CD4-positive, alpha-beta T cell (primary cell): ENCODE data around the gene GNPDA1. TPM values are rescaled to one million over a fixed set of nuclear protein-coding genes. Genes with fewer than 3 reads are reported as not detected.

Experiments
- ATAC-seq: fragments of 200-7000 bp; cut with Tn5 transposase; one replicate; pipeline ENCODE4 v1.10.0; 2022; ENCODE audit warnings: mild to moderate bottlenecking; ENCODE audit not compliant: poor library complexity
- CTCF ChIA-PET: fragments of 350-600 bp; sonication (Branson Sonifier 250); formaldehyde crosslinking; loops from one replicate; lab custom pipeline; 2021; ENCODE audit warnings: antibody characterized with exemption, inconsistent platforms; lab: Charles Lee
- POLR2A ChIA-PET: fragments of 350-600 bp; sonication (Branson Sonifier 250); formaldehyde crosslinking; loops from one replicate; lab custom pipeline; 2021; ENCODE audit warnings: antibody characterized with exemption, inconsistent platforms; lab: Charles Lee
- DNase-seq, 14 experiments: peaks; one replicate each; pipeline ENCODE4 v3.0.0-alpha.2; 2013 to 2020; ENCODE audit warnings: mixed read lengths in 2 of 14
- H3K27ac ChIP-seq, 2 donors: one replicate each; pipeline versions ENCODE4 v1.5.1 to v1.7.0; 2013; ENCODE audit warnings: low read length in 2 of 2, low read depth in 1 of 2, mild to moderate bottlenecking in 1 of 2
- H3K27me3 ChIP-seq, 2 experiments: 1 replicate in 1 of 2; 2 replicates in 1 of 2; pipeline versions ENCODE4 v1.6.1 to v1.7.0; 2013; ENCODE audit warnings: low read length in 2 of 2, control low read depth in 1 of 2, mild to moderate bottlenecking in 1 of 2, moderate library complexity in 1 of 2; ENCODE audit not compliant: insufficient read depth in 2 of 2, control insufficient read depth in 1 of 2
- H3K36me3 ChIP-seq: one replicate; pipeline ENCODE4 v1.6.1; 2013; ENCODE audit warnings: low read length, control low read depth; ENCODE audit not compliant: insufficient read depth
- H3K4me1 ChIP-seq: one replicate; pipeline ENCODE4 v1.6.1; 2013; ENCODE audit warnings: low read length, control low read depth; ENCODE audit not compliant: insufficient read depth
- H3K4me3 ChIP-seq: one replicate; pipeline ENCODE4 v1.5.1; 2013; ENCODE audit warnings: mild to moderate bottlenecking, low read length, moderate library complexity
- H3K9me3 ChIP-seq, 2 experiments: 1 replicate in 1 of 2; 2 replicates in 1 of 2; pipeline versions ENCODE4 v1.6.1 to v1.7.0; 2013; ENCODE audit warnings: low read length in 2 of 2, mild to moderate bottlenecking in 2 of 2, control low read depth in 1 of 2, moderate library complexity in 1 of 2; ENCODE audit not compliant: control insufficient read depth in 1 of 2, insufficient read depth in 1 of 2
- H3K27ac Mint-ChIP-seq: one replicate; pipeline ENCODE4 v1.8.0; 2020; ENCODE audit warnings: mixed read lengths
- H3K27me3 Mint-ChIP-seq: one replicate; pipeline ENCODE4 v1.8.0; 2021; ENCODE audit warnings: mixed read lengths
- H3K36me3 Mint-ChIP-seq: one replicate; pipeline ENCODE4 v1.8.0; 2021; ENCODE audit warnings: low read depth, mixed read lengths
- H3K4me1 Mint-ChIP-seq: one replicate; pipeline ENCODE4 v1.8.0; 2021; ENCODE audit warnings: low read depth, mixed read lengths
- H3K4me3 Mint-ChIP-seq: one replicate; pipeline ENCODE4 v1.8.0; 2020; ENCODE audit warnings: mild to moderate bottlenecking, mixed read lengths
- H3K9me3 Mint-ChIP-seq: one replicate; pipeline ENCODE4 v1.8.0; 2020; ENCODE audit warnings: mixed read lengths
- intact Hi-C, 2 experiments: fragments of 100-400 bp; cut with DNase I in 1 of 2; cut with micrococcal nuclease in 1 of 2; formaldehyde crosslinking; loops; one replicate each; pipeline versions ENCODE4 v1.15.1 to v1.9.0; 2023 to 2025; cut with DNase I, micrococcal nuclease
- total RNA-seq, 174 experiments: library from RNA in 2 of 174; stranded (reverse) in 2 of 174; gene quantifications; one replicate each; pipeline ENCODE4 v1.2.3 and lab custom pipeline; 2021 to 2026
- TF ChIP-seq, protein P1 (sequence below): fragments of 200-600 bp; IDR thresholded peaks from one replicate; pipeline ENCODE4 v1.8.0; 2022; ENCODE audit warnings: antibody characterized with exemption, mild to moderate bottlenecking

The GNPDA1 gene
- total RNA-seq, 2 experiments from 2014 or later: 5.8 to 6.6 TPM

DNA sequence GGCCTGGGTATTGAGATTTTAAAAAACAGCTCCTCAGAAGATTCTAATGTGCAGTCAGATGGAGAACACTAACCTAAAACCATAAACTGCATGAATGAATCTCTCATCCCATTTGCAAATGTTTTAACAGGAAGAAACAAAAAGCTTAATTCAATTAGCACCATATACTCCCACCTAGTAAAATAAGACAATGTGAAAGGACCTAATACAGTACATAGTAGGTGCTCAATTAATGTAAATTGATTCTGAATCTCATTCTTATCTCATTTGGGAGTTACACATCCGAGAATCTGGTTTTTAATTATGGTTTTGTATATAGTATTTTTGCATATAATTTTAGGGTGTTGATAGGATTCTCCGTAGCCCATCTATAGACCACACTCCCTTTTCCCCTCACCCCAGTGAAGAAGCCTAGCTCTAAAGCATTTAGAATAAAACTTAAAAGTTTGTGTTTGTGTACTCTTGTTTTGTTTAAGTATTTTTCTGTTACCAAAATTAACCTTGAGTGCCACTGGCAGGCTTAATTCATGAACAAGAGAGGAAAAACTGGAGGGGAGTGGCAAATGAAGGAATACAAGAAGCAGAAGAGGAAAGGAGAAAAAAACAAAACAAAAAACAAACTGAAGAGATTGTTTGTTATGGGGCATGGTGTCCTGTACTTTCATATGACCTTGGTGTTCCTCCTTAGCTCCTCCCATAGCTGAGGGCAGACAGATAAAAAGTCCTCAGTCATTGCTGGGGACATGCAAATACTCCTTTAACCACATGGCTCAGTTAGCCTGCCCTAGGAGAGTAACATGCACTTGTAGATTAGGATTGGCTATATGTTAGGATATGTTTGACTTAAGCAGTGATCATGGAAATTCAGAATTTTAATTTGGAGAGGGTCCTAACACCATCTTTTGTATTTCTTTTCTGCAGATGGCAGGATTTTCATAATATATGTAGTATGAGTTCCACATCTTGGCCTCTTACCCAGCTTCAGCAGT lies 42.8 kb downstream of the GNPDA1 start:
- Histone ChIP-seq H3K27ac (peak overlapping the region; percentile 90 to 95), H3K4me1 (peaks cover 15% of the 10 kb centered on the region), H3K9me3 (no peaks in the 10 kb centered on the region), H3K27me3 (no peaks in the 10 kb centered on the region), H3K4me3 (peak overlapping the region; percentile 76), H3K36me3 (peaks cover 21% of the 10 kb centered on the region)
- H3K4me3 Mint-ChIP-seq: peak overlapping the region; percentile 98
- peaks cover 37% of the 10 kb centered on the region for H3K36me3 Mint-ChIP-seq
- H3K27ac Mint-ChIP-seq: peak overlapping the region; percentile 99
- TF ChIP-seq, protein P1, sequence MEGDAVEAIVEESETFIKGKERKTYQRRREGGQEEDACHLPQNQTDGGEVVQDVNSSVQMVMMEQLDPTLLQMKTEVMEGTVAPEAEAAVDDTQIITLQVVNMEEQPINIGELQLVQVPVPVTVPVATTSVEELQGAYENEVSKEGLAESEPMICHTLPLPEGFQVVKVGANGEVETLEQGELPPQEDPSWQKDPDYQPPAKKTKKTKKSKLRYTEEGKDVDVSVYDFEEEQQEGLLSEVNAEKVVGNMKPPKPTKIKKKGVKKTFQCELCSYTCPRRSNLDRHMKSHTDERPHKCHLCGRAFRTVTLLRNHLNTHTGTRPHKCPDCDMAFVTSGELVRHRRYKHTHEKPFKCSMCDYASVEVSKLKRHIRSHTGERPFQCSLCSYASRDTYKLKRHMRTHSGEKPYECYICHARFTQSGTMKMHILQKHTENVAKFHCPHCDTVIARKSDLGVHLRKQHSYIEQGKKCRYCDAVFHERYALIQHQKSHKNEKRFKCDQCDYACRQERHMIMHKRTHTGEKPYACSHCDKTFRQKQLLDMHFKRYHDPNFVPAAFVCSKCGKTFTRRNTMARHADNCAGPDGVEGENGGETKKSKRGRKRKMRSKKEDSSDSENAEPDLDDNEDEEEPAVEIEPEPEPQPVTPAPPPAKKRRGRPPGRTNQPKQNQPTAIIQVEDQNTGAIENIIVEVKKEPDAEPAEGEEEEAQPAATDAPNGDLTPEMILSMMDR: no peak
- POLR2A ChIA-PET: interaction anchor here (0.7 to 4.6 kb wide), 31 partner anchors 8 to 800 kb away, joined by 3 to 78 read pairs (median 9); partner anchors contain the start of genes ARAP3, ARHGAP26, DELE1 and FCHSD1
- CTCF ChIA-PET: interaction anchor here (0.8 to 4.7 kb wide), 19 partner anchors 8 to 743 kb away, joined by 3 to 69 read pairs (median 4); partner anchors contain the start of genes DELE1 and GNPDA1
- no peak for ATAC-seq
- no peaks in the 10 kb centered on the region for H3K27me3 Mint-ChIP-seq
- peak in 2 of 14 experiments; percentile 40 to 42 for DNase-seq
- peaks cover 52% of the 10 kb centered on the region for H3K4me1 Mint-ChIP-seq
- intact Hi-C loops: loop anchor here (2.0 to 5.0 kb wide), 2 partner anchors 42 to 45 kb away; partner anchors contain the start of gene GNPDA1 (in 1 of the 2)
- H3K9me3 Mint-ChIP-seq: no peaks in the 10 kb centered on the region

DNA sequence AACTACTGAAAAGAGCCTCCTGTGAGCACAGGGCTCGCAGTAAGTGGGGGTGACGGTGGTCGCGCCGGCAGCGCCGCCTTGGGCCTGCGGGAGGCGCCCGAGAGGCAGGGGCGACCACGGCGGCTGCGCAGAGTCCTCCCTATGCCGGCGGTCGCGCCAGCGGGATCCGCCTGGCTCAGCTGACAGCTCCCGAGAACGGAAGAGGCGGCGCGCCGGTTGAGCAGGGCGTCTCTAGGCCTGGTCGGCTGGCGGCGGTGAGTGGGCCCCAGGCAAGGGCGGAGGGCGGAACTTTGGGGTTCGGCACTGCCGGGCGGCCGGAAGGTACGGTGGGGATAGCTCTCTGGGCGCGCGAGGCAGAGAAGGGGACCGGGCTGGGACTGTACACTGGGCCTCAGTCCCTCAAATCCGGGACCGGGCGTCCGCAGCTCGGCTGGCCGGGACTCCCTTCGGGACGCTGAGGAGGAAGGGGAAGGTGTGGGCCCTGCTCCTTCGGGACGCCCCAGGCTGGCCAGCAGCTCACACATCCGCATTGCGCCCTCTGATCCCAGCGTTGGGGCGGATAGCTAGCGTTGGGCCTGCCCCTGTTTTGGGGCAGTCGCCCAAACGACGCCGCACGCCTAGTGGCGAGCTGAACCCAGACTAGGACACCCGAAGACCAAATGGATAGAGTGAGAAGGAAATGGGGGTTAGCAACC lies 43.8 kb downstream of the GNPDA1 start, which contains the start of gene RNF14:
RNF14 (plus strand) TSS at position 192 of the 695 bp plus-strand sequence. CDS start 4,484 bp downstream, outside the sequence.
- Mint-ChIP-seq H3K4me1 (peaks cover 41% of the 10 kb centered on the region), H3K4me3 (peak within 1 kb of the TSS; percentile 98), H3K27me3 (no peaks in the 10 kb centered on the region), H3K36me3 (peaks cover 27% of the 10 kb centered on the region), H3K9me3 (no peaks in the 10 kb centered on the region), H3K27ac (peak within 1 kb of the TSS; percentile 99)
- ChIA-PET POLR2A (interaction anchor here (0.7 to 4.6 kb wide), 39 partner anchors 8 to 801 kb away, joined by 3 to 78 read pairs (median 6); partner anchors contain the start of genes ARAP3, ARHGAP26, DELE1 and FCHSD1), CTCF (interaction anchor here (0.6 to 4.7 kb wide), 32 partner anchors 9 to 744 kb away, joined by 3 to 69 read pairs (median 4); partner anchors contain the start of genes DELE1, GNPDA1, HDAC3 and RELL2)
- ATAC-seq (peak; percentile 95), DNase-seq (peak; percentile 86 to 97 (median 90))
- Histone ChIP-seq H3K4me1 (peaks cover 15% of the 10 kb centered on the region), H3K27me3 (no peaks in the 10 kb centered on the region), H3K9me3 (no peaks in the 10 kb centered on the region), H3K36me3 (peaks cover 11% of the 10 kb centered on the region), H3K4me3 (peak within 1 kb of the TSS; percentile 76), H3K27ac (peak within 1 kb of the TSS; percentile 90 to 95)
- TF ChIP-seq, protein P1: peak; percentile 97
- intact Hi-C loops: loop anchor here in 1 of 2 experiments (2.0 kb wide), 1 partner anchor 44 kb away; no protein-coding TSS in a partner anchor

DNA sequence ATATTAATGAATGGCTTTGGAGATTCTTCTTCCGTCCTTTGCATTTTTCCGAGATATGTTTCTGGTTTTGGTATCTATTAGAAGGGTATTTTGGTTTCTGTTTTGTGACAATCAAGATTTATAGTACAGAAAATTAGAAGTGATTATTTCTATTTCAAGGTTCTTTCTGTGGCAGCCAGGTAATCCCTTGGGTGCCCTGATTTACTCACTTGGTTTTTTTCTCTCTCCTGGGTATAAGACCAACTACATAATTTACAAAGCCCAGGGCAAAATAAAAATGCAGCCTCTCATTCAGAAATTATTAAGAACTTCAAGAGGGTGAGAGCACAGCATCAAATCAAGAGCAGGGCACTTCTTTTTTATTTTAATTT lies 45.9 kb downstream of the GNPDA1 start:
- Mint-ChIP-seq H3K4me1 (peaks cover 35% of the 10 kb centered on the region), H3K9me3 (no peaks in the 10 kb centered on the region), H3K27me3 (no peaks in the 10 kb centered on the region), H3K36me3 (peaks cover 17% of the 10 kb centered on the region), H3K4me3 (no peak overlapping the region), H3K27ac (no peak overlapping the region)
- Histone ChIP-seq H3K4me1 (peaks cover 15% of the 10 kb centered on the region), H3K36me3 (peaks cover under 1% of the 10 kb centered on the region), H3K9me3 (no peaks in the 10 kb centered on the region), H3K27me3 (no peaks in the 10 kb centered on the region), H3K4me3 (no peak overlapping the region), H3K27ac (no peak overlapping the region)
- intact Hi-C loops: no loop called here
- DNase-seq: no peak
- ATAC-seq: no peak
- CTCF ChIA-PET: no interaction called here
- POLR2A ChIA-PET: no interaction called here
- TF ChIP-seq, protein P1: no peak
